GM23338 (cell line): ENCODE results near the gene FBXO47.

Experiments used
- CREB1 ChIP-seq: fragments of 250-450 bp; sonication (Bioruptor Pico); IDR thresholded peaks from 2 replicates; pipeline ENCODE4 v1.5.0; 2020; ENCODE audit warnings: low read depth, mild to moderate bottlenecking, moderate library complexity
- ETS1 ChIP-seq: IDR thresholded peaks from 2 replicates; pipeline ENCODE4 v1.6.1; 2016; ENCODE audit warnings: antibody characterized with exemption
- EZH2phosphoT487 ChIP-seq: fragments of 200-600 bp; sonication (generic); IDR thresholded peaks from one replicate; pipeline ENCODE4 v1.8.1; 2018; ENCODE audit warnings: antibody characterized with exemption; ENCODE audit not compliant: unreplicated experiment
- TF ChIP-seq, protein P1 (sequence below), 2 experiments: fragments of 200-600 bp in 1 of 2; sonication (generic) in 1 of 2; conservative IDR thresholded peaks; 2 replicates each; pipeline versions ENCODE4 v1.5.1 to v1.6.1; 2016 to 2017; ENCODE audit warnings: antibody characterized with exemption in 2 of 2, low read depth in 2 of 2, mild to moderate bottlenecking in 2 of 2, moderate library complexity in 1 of 2

GRCh38 chr17:39002991-39003715 is 36.0 kb upstream of the FBXO47 start:
- TF ChIP-seq EZH2phosphoT487 (no peak), CREB1 (CRISPR knock-in tag) (no peak), ETS1 (no peak)
- TF ChIP-seq, protein P1, sequence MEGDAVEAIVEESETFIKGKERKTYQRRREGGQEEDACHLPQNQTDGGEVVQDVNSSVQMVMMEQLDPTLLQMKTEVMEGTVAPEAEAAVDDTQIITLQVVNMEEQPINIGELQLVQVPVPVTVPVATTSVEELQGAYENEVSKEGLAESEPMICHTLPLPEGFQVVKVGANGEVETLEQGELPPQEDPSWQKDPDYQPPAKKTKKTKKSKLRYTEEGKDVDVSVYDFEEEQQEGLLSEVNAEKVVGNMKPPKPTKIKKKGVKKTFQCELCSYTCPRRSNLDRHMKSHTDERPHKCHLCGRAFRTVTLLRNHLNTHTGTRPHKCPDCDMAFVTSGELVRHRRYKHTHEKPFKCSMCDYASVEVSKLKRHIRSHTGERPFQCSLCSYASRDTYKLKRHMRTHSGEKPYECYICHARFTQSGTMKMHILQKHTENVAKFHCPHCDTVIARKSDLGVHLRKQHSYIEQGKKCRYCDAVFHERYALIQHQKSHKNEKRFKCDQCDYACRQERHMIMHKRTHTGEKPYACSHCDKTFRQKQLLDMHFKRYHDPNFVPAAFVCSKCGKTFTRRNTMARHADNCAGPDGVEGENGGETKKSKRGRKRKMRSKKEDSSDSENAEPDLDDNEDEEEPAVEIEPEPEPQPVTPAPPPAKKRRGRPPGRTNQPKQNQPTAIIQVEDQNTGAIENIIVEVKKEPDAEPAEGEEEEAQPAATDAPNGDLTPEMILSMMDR (conservative IDR thresholded peaks at IDR 0.05; ENCODE audit: low read depth in 2 of 2), result no peak
